SK-N-SH treated with all-trans-retinoic acid at 6 μM for 48 hours (cell line): ENCODE results near the gene KNG1.

Source experiments
- ATAC-seq: fragments of 200-7000 bp; cut with Tn5 transposase; 3 replicates; pipeline ENCODE4 v1.9.1; 2020; ENCODE audit warnings: mild to moderate bottlenecking, moderate library complexity
- BACH2 ChIP-seq: fragments of 250-450 bp; sonication (Bioruptor Pico); IDR thresholded peaks from 2 replicates; pipeline ENCODE4 v1.9.0; 2021; ENCODE audit warnings: mild to moderate bottlenecking, borderline replicate concordance
- CREB5 ChIP-seq: fragments of 250-450 bp; sonication (Bioruptor Pico); IDR thresholded peaks from 2 replicates; pipeline ENCODE4 v1.5.1; 2020; ENCODE audit warnings: low read depth, mild to moderate bottlenecking, moderate library complexity
- CSDC2 ChIP-seq: fragments of 250-450 bp; sonication (Bioruptor Pico); IDR thresholded peaks from 2 replicates; pipeline ENCODE4 v1.5.0; 2020; ENCODE audit warnings: mild to moderate bottlenecking, moderate library complexity
- CSRNP3 ChIP-seq: fragments of 250-450 bp; sonication (Bioruptor Pico); IDR thresholded peaks from 2 replicates; pipeline ENCODE4 v1.5.1; 2021; ENCODE audit warnings: mild to moderate bottlenecking, moderate library complexity
- ESRRG ChIP-seq: fragments of 250-450 bp; sonication (Bioruptor Pico); IDR thresholded peaks from 2 replicates; pipeline ENCODE4 v1.6.1; 2021; ENCODE audit warnings: mild to moderate bottlenecking
- GLIS3 ChIP-seq: fragments of 250-450 bp; sonication (Bioruptor Pico); IDR thresholded peaks from 2 replicates; pipeline ENCODE4 v1.5.0; 2020; ENCODE audit warnings: mild to moderate bottlenecking, moderate library complexity
- ISL1 ChIP-seq: fragments of 250-450 bp; sonication (Bioruptor Pico); IDR thresholded peaks from 2 replicates; pipeline ENCODE4 v2.1.2; 2022; ENCODE audit warnings: mild to moderate bottlenecking, moderate library complexity
- OSR1 ChIP-seq: fragments of 250-450 bp; sonication (Bioruptor Pico); IDR thresholded peaks from 2 replicates; pipeline ENCODE4 v1.8.0; 2022; ENCODE audit warnings: moderate library complexity, mild to moderate bottlenecking, inconsistent platforms
- PATZ1 ChIP-seq: fragments of 250-450 bp; sonication (Bioruptor Pico); IDR thresholded peaks from 2 replicates; pipeline ENCODE4 v1.8.0; 2020; ENCODE audit warnings: mild to moderate bottlenecking, moderate library complexity, borderline replicate concordance
- POU6F1 ChIP-seq: fragments of 250-450 bp; sonication (Bioruptor Pico); IDR thresholded peaks from 2 replicates; pipeline ENCODE4 v1.8.0; 2021; ENCODE audit warnings: low read depth, mild to moderate bottlenecking, moderate library complexity, borderline replicate concordance
- RARB ChIP-seq: fragments of 250-450 bp; sonication (Bioruptor Pico); IDR thresholded peaks from 2 replicates; pipeline ENCODE4 v1.8.0; 2021; ENCODE audit warnings: mild to moderate bottlenecking, moderate library complexity
- SNAI2 ChIP-seq: fragments of 250-450 bp; sonication (Bioruptor Pico); IDR thresholded peaks from 2 replicates; pipeline ENCODE4 v1.5.0; 2020; ENCODE audit warnings: mild to moderate bottlenecking, moderate library complexity
- TCF4 ChIP-seq: fragments of 250-450 bp; sonication (Bioruptor Pico); IDR thresholded peaks from 2 replicates; pipeline ENCODE4 v1.8.0; 2021; ENCODE audit warnings: mild to moderate bottlenecking, moderate library complexity, borderline replicate concordance
- TOX ChIP-seq: fragments of 250-450 bp; sonication (Bioruptor Pico); IDR thresholded peaks from 2 replicates; pipeline ENCODE4 v1.8.0; 2021; ENCODE audit warnings: mild to moderate bottlenecking, moderate library complexity, borderline replicate concordance
- TSHZ2 ChIP-seq: fragments of 250-450 bp; sonication (Bioruptor Pico); IDR thresholded peaks from 2 replicates; pipeline ENCODE4 v1.5.0; 2020; ENCODE audit warnings: mild to moderate bottlenecking, moderate library complexity
- ZFP3 ChIP-seq: fragments of 250-450 bp; sonication (Bioruptor Pico); IDR thresholded peaks from 2 replicates; pipeline ENCODE4 v1.5.0; 2020; ENCODE audit warnings: mild to moderate bottlenecking, moderate library complexity
- ZFP30 ChIP-seq: fragments of 450-650 bp; formaldehyde crosslinking; IDR thresholded peaks from 2 replicates; pipeline ENCODE4 v1.5.0; 2022; ENCODE audit warnings: mild to moderate bottlenecking, moderate library complexity
- ZNF565 ChIP-seq: fragments of 450-650 bp; formaldehyde crosslinking; conservative IDR thresholded peaks from 2 replicates; pipeline ENCODE4 v1.5.0; 2020; ENCODE audit warnings: low read depth, mild to moderate bottlenecking, moderate library complexity
- ZNF70 ChIP-seq: fragments of 450-650 bp; formaldehyde crosslinking; IDR thresholded peaks from 2 replicates; pipeline ENCODE4 v1.5.0; 2020; ENCODE audit warnings: mild to moderate bottlenecking, moderate library complexity

Gene KNG1

GRCh38 chr3:186783731-186784515, 66.8 kb downstream of the KNG1 start:
- TF ChIP-seq ZNF70 (CRISPR knock-in tag) (no peak), PATZ1 (CRISPR knock-in tag) (peak; percentile 98), ZNF565 (CRISPR knock-in tag) (no peak), CSRNP3 (CRISPR knock-in tag) (0 out of 2 replicates have a peak, but pooled peaks have one; percentile 6), TCF4 (CRISPR knock-in tag) (no peak; the same call in 1 of the 2 replicates), GLIS3 (CRISPR knock-in tag) (0 out of 2 replicates have a peak, but pooled peaks have one; percentile 22)
- TF ChIP-seq, all 23 proteins: peak for 3
- peak; percentile 84 for ATAC-seq

- no peak for TF ChIP-seq ZFP30 (CRISPR knock-in tag)
- TF ChIP-seq CREB5 = no peak
- no peak for TF ChIP-seq TOX (CRISPR knock-in tag)
- no peak for TF ChIP-seq TSHZ2 (CRISPR knock-in tag)
- TF ChIP-seq ESRRG (CRISPR knock-in tag) = no peak
- no peak for TF ChIP-seq ZFP3
- no peak for TF ChIP-seq CSDC2 (CRISPR knock-in tag)
- TF ChIP-seq TCF4 (CRISPR knock-in tag) = no peak
- no peak for TF ChIP-seq RARB
- TF ChIP-seq SNAI2 (CRISPR knock-in tag) = no peak
- no peak for TF ChIP-seq GLIS3 (CRISPR knock-in tag)
- no peak for ATAC-seq
Measured at GRCh38 chr3:186784820-186785494, 67.8 kb downstream of the KNG1 start.

- TF ChIP-seq RARB (no peak), GLIS3 (CRISPR knock-in tag) (no peak), TOX (CRISPR knock-in tag) (no peak), CREB5 (no peak)
- ATAC-seq = no peak
Measured at GRCh38 chr3:186785495-186786018, 68.4 kb downstream of the KNG1 start.

- ATAC-seq = no peak
- TF ChIP-seq OSR1 (no peak), TCF4 (CRISPR knock-in tag) (no peak), ZNF70 (CRISPR knock-in tag) (no peak), POU6F1 (CRISPR knock-in tag) (no peak), ISL1 (CRISPR knock-in tag) (no peak), BACH2 (CRISPR knock-in tag) (no peak), CREB5 (no peak), TOX (CRISPR knock-in tag) (no peak)
Measured at GRCh38 chr3:186786922-186787321, 69.8 kb downstream of the KNG1 start.
